Neural progenitor cell (in vitro differentiated cells): ENCODE data around the gene ZNF92. TPM values are rescaled to one million over a fixed set of nuclear protein-coding genes. Genes with fewer than 3 reads are reported as not detected.

Experiments
- DNase-seq: peaks from one replicate; pipeline ENCODE4 v3.0.0-alpha.2; 2016; ENCODE audit warnings: low spot score
- H2AFZ ChIP-seq: fragments of 200-600 bp; sonication (generic); replicated peaks from 2 replicates; pipeline ENCODE4 v1.6.1; 2016; ENCODE audit warnings: antibody characterized with exemption
- H3F3A ChIP-seq: fragments of 200-600 bp; sonication (generic); 2 replicates; pipeline ENCODE4 v1.6.1; 2016; ENCODE audit warnings: antibody characterized with exemption, low read depth
- H3K27ac ChIP-seq: fragments of 200-600 bp; sonication (generic); 2 replicates; pipeline ENCODE4 v1.5.1; 2016; ENCODE audit warnings: mild to moderate bottlenecking
- H3K27me3 ChIP-seq: fragments of 200-600 bp; sonication (generic); 2 replicates; pipeline ENCODE4 v1.6.1; 2016; ENCODE audit warnings: mild to moderate bottlenecking, moderate library complexity
- H3K36me3 ChIP-seq: fragments of 200-600 bp; sonication (generic); 2 replicates; pipeline ENCODE4 v1.5.1; 2016
- H3K4me1 ChIP-seq: fragments of 200-600 bp; sonication (generic); 2 replicates; pipeline ENCODE4 v1.6.1; 2016; ENCODE audit warnings: mixed run types
- H3K4me2 ChIP-seq: fragments of 200-600 bp; sonication (generic); 2 replicates; pipeline ENCODE4 v1.6.1; 2016
- H3K4me3 ChIP-seq: fragments of 200-600 bp; sonication (generic); 2 replicates; pipeline ENCODE4 v1.5.1; 2016
- H3K79me2 ChIP-seq: fragments of 200-600 bp; sonication (generic); 2 replicates; pipeline ENCODE4 v1.6.1; 2016; ENCODE audit warnings: low read depth
- H3K9ac ChIP-seq: fragments of 200-600 bp; sonication (generic); 2 replicates; pipeline ENCODE4 v1.6.1; 2016
- H3K9me3 ChIP-seq: fragments of 200-600 bp; sonication (generic); 2 replicates; pipeline ENCODE4 v1.5.1; 2016; ENCODE audit warnings: low read depth
- H4K20me1 ChIP-seq: fragments of 200-600 bp; sonication (generic); 2 replicates; pipeline ENCODE4 v1.6.1; 2016; ENCODE audit warnings: low read depth
- H3K27ac Mint-ChIP-seq: 3 replicates; pipeline ENCODE4 v1.8.0; 2021; ENCODE audit warnings: mixed read lengths
- H3K27me3 Mint-ChIP-seq: 2 replicates; pipeline ENCODE4 v1.8.0; 2022; ENCODE audit warnings: low read depth, mild to moderate bottlenecking, inconsistent platforms, moderate library complexity, mixed read lengths; ENCODE audit not compliant: insufficient read depth
- H3K36me3 Mint-ChIP-seq: 3 replicates; pipeline ENCODE4 v1.8.0; 2021; ENCODE audit warnings: mixed read lengths
- H3K4me1 Mint-ChIP-seq: 3 replicates; pipeline ENCODE4 v1.8.0; 2021; ENCODE audit warnings: mixed read lengths
- H3K4me3 Mint-ChIP-seq: 3 replicates; pipeline ENCODE4 v1.8.0; 2021; ENCODE audit warnings: mild to moderate bottlenecking, moderate library complexity, mixed read lengths
- H3K9me3 Mint-ChIP-seq: 3 replicates; pipeline ENCODE4 v1.8.0; 2020; ENCODE audit warnings: mixed read lengths
- EZH2 ChIP-seq: fragments of 200-600 bp; sonication (generic); IDR thresholded peaks from 2 replicates; pipeline ENCODE4 v1.6.1; 2017; ENCODE audit warnings: antibody characterized with exemption, mild to moderate bottlenecking, moderate library complexity
- EZH2phosphoT487 ChIP-seq: fragments of 200-600 bp; sonication (generic); IDR thresholded peaks from 2 replicates; pipeline ENCODE4 v1.6.1; 2017; ENCODE audit warnings: antibody characterized with exemption
- total RNA-seq: library from RNA; depleted of rRNA; stranded (reverse); fragments of >200 nt; gene quantifications from 2 replicates; pipeline ENCODE4 v1.2.3, GENCODE V29; 2015; ENCODE audit warnings: low replicate concordance
- TF ChIP-seq, protein P1 (sequence below): fragments of 200-600 bp; sonication (generic); IDR thresholded peaks from 2 replicates; pipeline ENCODE4 v1.5.1; 2017; ENCODE audit warnings: antibody characterized with exemption, mild to moderate bottlenecking

The ZNF92 gene
- total RNA-seq, 1 donor from 2014 or later = 57.2 TPM

- Histone ChIP-seq H3K9me3 (peaks cover 6% of the 10 kb centered on the region), H3K9ac (no peak overlapping the region), H3K4me3 (no peak overlapping the region), H3K36me3 (no peaks in the 10 kb centered on the region), H4K20me1 (no peaks in the 10 kb centered on the region), H3F3A (no peaks in the 10 kb centered on the region), H3K27ac (no peak overlapping the region), H3K4me2 (no peak overlapping the region), H2AFZ (no peak overlapping the region), H3K79me2 (no peaks in the 10 kb centered on the region), H3K4me1 (no peaks in the 10 kb centered on the region), H3K27me3 (no peaks in the 10 kb centered on the region)
- peaks cover 8% of the 10 kb centered on the region for H3K4me1 Mint-ChIP-seq
- no peaks in the 10 kb centered on the region for H3K36me3 Mint-ChIP-seq
- TF ChIP-seq EZH2phosphoT487 = no peak
- TF ChIP-seq, protein P1, sequence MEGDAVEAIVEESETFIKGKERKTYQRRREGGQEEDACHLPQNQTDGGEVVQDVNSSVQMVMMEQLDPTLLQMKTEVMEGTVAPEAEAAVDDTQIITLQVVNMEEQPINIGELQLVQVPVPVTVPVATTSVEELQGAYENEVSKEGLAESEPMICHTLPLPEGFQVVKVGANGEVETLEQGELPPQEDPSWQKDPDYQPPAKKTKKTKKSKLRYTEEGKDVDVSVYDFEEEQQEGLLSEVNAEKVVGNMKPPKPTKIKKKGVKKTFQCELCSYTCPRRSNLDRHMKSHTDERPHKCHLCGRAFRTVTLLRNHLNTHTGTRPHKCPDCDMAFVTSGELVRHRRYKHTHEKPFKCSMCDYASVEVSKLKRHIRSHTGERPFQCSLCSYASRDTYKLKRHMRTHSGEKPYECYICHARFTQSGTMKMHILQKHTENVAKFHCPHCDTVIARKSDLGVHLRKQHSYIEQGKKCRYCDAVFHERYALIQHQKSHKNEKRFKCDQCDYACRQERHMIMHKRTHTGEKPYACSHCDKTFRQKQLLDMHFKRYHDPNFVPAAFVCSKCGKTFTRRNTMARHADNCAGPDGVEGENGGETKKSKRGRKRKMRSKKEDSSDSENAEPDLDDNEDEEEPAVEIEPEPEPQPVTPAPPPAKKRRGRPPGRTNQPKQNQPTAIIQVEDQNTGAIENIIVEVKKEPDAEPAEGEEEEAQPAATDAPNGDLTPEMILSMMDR = no peak
- TF ChIP-seq EZH2 = no peak
- DNase-seq = no peak
- H3K4me3 Mint-ChIP-seq = no peak overlapping the region
- peaks cover 13% of the 10 kb centered on the region for H3K9me3 Mint-ChIP-seq
- H3K27me3 Mint-ChIP-seq = peaks cover 3% of the 10 kb centered on the region
- no peak overlapping the region for H3K27ac Mint-ChIP-seq
Measured at GRCh38 chr7:65448816-65449504, 75.3 kb downstream of the ZNF92 start.

- H3K79me2 ChIP-seq = no peaks in the 10 kb centered on the region
- Mint-ChIP-seq H3K4me1 (peaks cover 8% of the 10 kb centered on the region), H3K27ac (no peak overlapping the region), H3K9me3 (peaks cover 13% of the 10 kb centered on the region), H3K4me3 (no peak overlapping the region), H3K27me3 (peaks cover 3% of the 10 kb centered on the region), H3K36me3 (no peaks in the 10 kb centered on the region)
- H3K4me1 ChIP-seq = no peaks in the 10 kb centered on the region
- H3K4me3 ChIP-seq = no peak overlapping the region
- H3K36me3 ChIP-seq = no peaks in the 10 kb centered on the region
- TF ChIP-seq EZH2 = no peak
- TF ChIP-seq EZH2phosphoT487 = no peak
- TF ChIP-seq, protein P1 = no peak
- no peak overlapping the region for H2AFZ ChIP-seq
- H3K9me3 ChIP-seq = peaks cover 6% of the 10 kb centered on the region
- no peaks in the 10 kb centered on the region for H3K27me3 ChIP-seq
- no peak overlapping the region for H3K4me2 ChIP-seq
- no peak overlapping the region for H3K9ac ChIP-seq
- H3K27ac ChIP-seq = no peak overlapping the region
- DNase-seq = no peak
- H3F3A ChIP-seq = no peaks in the 10 kb centered on the region
- H4K20me1 ChIP-seq = no peaks in the 10 kb centered on the region
Measured at GRCh38 chr7:65449505-65449852, 75.8 kb downstream of the ZNF92 start.
